ENCODE data around the gene TUBG2. TPM values are rescaled to one million over a fixed set of nuclear protein-coding genes. Genes with fewer than 3 reads are reported as not detected.
"Not testable (repeated sequence)": the region's sequence is repeated elsewhere in the genome, so short reads cannot be mapped to it uniquely, and the experiment has no call there.

Gene TUBG2
- total RNA-seq, 4 donors from 2014 or later, result 20.4 to 38.7 (median 24.4) TPM

GRCh38 chr17:42657824-42658588 is 1.1 kb upstream of the TUBG2 start:
- H3K9me3 ChIP-seq, result no peaks in the 10 kb centered on the region
- TF ChIP-seq POLR2A (IDR thresholded peaks at IDR 0.05), result no peak
- TF ChIP-seq CTCF (IDR thresholded peaks at IDR 0.05), result no peak
- intact Hi-C loops (cut with DNase I), result no loop called here
- no peak overlapping the region for H3K4me3 ChIP-seq (replicated peaks in 1 of 3)
- no peak overlapping the region for H3K27ac ChIP-seq
- peaks cover 0 to 5% of the 10 kb centered on the region in 2 donors for H3K36me3 ChIP-seq
- H3K27me3 ChIP-seq, result no peaks in the 10 kb centered on the region
- 87 to 89% methylated on average over 9 of the region's 9 CpGs for WGBS, 2 donors
- peaks cover 10 to 15% of the 10 kb centered on the region in 2 donors for H3K4me1 ChIP-seq
- DNase-seq, result no peak

- peaks cover 0 to 11% of the 10 kb centered on the region in 2 donors for H3K36me3 ChIP-seq
- DNase-seq; H3K27me3 ChIP-seq; H3K9me3 ChIP-seq; H3K4me1 ChIP-seq; intact Hi-C loops (cut with DNase I): not testable (repeated sequence)
- H3K4me3 ChIP-seq (replicated peaks in 1 of 3), result peak overlapping the region in 1 of 3 donors; percentile 62
- 60% methylated on average over 2 of the region's 14 CpGs; no CpG with 5 or more reads in 1 of the 2 donors for WGBS, 2 donors
- H3K27ac ChIP-seq, result peak overlapping the region in 2 of 3 donors; percentile 77 to 80
These were observed 819 bp downstream of the TUBG2 start for GRCh38 chr17:42659932-42660274.

GRCh38 chr17:42660692-42661345 is 1.7 kb downstream of the TUBG2 start:
- H3K27ac ChIP-seq, result no peak overlapping the region
- H3K36me3 ChIP-seq, result peaks cover 4 to 16% of the 10 kb centered on the region in 2 donors
- H3K4me3 ChIP-seq (replicated peaks in 1 of 3), result no peak overlapping the region
- DNase-seq, result no peak
- H3K4me1 ChIP-seq, result peaks cover 3 to 6% of the 10 kb centered on the region in 2 donors
- no peaks in the 10 kb centered on the region for H3K27me3 ChIP-seq
- intact Hi-C loops (cut with DNase I), result no loop called here
- no peaks in the 10 kb centered on the region for H3K9me3 ChIP-seq
- TF ChIP-seq POLR2A (IDR thresholded peaks at IDR 0.05) (no peak), CTCF (IDR thresholded peaks at IDR 0.05) (no peak)
- 75 to 77% methylated on average over 7 of the region's 7 CpGs for WGBS, 2 donors

GRCh38 chr17:42665581-42666001 is 6.5 kb downstream of the TUBG2 start:
- no peaks in the 10 kb centered on the region for H3K9me3 ChIP-seq
- no peak for DNase-seq
- 90% methylated on average over 14 of the region's 14 CpGs for WGBS, 2 donors
- peaks cover 30 to 36% of the 10 kb centered on the region in 2 donors for H3K36me3 ChIP-seq
- H3K27ac ChIP-seq, result no peak overlapping the region
- no peak overlapping the region for H3K4me3 ChIP-seq (replicated peaks in 1 of 3)
- peaks cover 5 to 16% of the 10 kb centered on the region in 2 donors for H3K4me1 ChIP-seq
- TF ChIP-seq POLR2A (IDR thresholded peaks at IDR 0.05), result no peak
- TF ChIP-seq CTCF (IDR thresholded peaks at IDR 0.05), result no peak
- H3K27me3 ChIP-seq, result no peaks in the 10 kb centered on the region
- intact Hi-C loops (cut with DNase I), result no loop called here

- H3K27ac ChIP-seq; H3K9me3 ChIP-seq; DNase-seq; H3K4me3 ChIP-seq (replicated peaks in 1 of 3); H3K27me3 ChIP-seq; intact Hi-C loops (cut with DNase I): not testable (repeated sequence)
- H3K4me1 ChIP-seq, result peaks cover 5 to 16% of the 10 kb centered on the region in 2 donors
- peaks cover 35 to 42% of the 10 kb centered on the region in 2 donors for H3K36me3 ChIP-seq
- WGBS, 2 donors, result 89% methylated on average over 9 to 13 of the region's 16 CpGs
These were observed 7.0 kb downstream of the TUBG2 start for GRCh38 chr17:42666126-42666525.

Data from thyroid gland (tissue), 4 donors.